GM12865 (cell line): ENCODE data around the gene OR4S1.
"Not testable (repeated sequence)": the region's sequence is repeated elsewhere in the genome, so short reads cannot be mapped to it uniquely, and the experiment has no call there.

ENCODE experiments used
- DNase-seq: peaks from one replicate; pipeline ENCODE4 v3.0.0; 2010; ENCODE audit warnings: low read depth
- H3K4me3 ChIP-seq: 2 replicates; pipeline ENCODE4 v1.5.1; 2011; ENCODE audit warnings: mild to moderate bottlenecking, low read depth, low read length, control low read depth
- CTCF ChIP-seq: IDR thresholded peaks from 2 replicates; pipeline ENCODE4 v1.5.1; 2011; ENCODE audit warnings: low read length, control low read depth, low read depth, inconsistent platforms; ENCODE audit not compliant: insufficient read depth; ENCODE audit errors: missing control alignments

OR4S1 gene

GRCh38 chr11:48341466-48341865 is 35.4 kb downstream of the OR4S1 start:
- no peak for TF ChIP-seq CTCF
- H3K4me3 ChIP-seq, result no peak overlapping the region

GRCh38 chr11:48342505-48342904 is 36.5 kb downstream of the OR4S1 start:
- H3K4me3 ChIP-seq, result not testable (repeated sequence)

More at GRCh38 chr11:48341466-48341865, 35.4 kb downstream of the OR4S1 start:
- no peak for DNase-seq

GRCh38 chr11:48346286-48346685 is 40.3 kb downstream of the OR4S1 start:
- H3K4me3 ChIP-seq, DNase-seq: not testable (repeated sequence)

More at GRCh38 chr11:48342505-48342904, 36.5 kb downstream of the OR4S1 start:
- DNase-seq, result not testable (repeated sequence)

- DNase-seq, result no peak
- TF ChIP-seq CTCF, result no peak
- H3K4me3 ChIP-seq, result no peak overlapping the region
These were observed 48.0 kb downstream of the OR4S1 start for GRCh38 chr11:48354013-48354412.

- no peak for TF ChIP-seq CTCF
- no peak for DNase-seq
- no peak overlapping the region for H3K4me3 ChIP-seq
These were observed 48.7 kb downstream of the OR4S1 start for GRCh38 chr11:48354677-48355076.
